Gastroesophageal sphincter (tissue), 3 donors: Measurements from ENCODE around the gene PCDH15.

ENCODE experiments used
- CTCF ChIP-seq, 4 experiments: fragments of 200-600 bp in 2 of 4; fragments of 450-650 bp in 2 of 4; sonication (generic) in 1 of 4; IDR thresholded peaks; one replicate each; pipeline ENCODE4 v1.5.1; 2017 to 2019; ENCODE audit warnings: antibody characterized with exemption in 4 of 4, mild to moderate bottlenecking in 2 of 4, moderate library complexity in 2 of 4
- EP300 ChIP-seq: sonication (generic); formaldehyde crosslinking; IDR thresholded peaks from one replicate; pipeline ENCODE4 v1.6.1; 2017; ENCODE audit warnings: antibody characterized with exemption, mild to moderate bottlenecking
- POLR2A ChIP-seq, 2 donors: fragments of 450-650 bp; IDR thresholded peaks; one replicate each; pipeline ENCODE4 v1.6.1; 2017; ENCODE audit warnings: antibody characterized with exemption in 2 of 2, mild to moderate bottlenecking in 2 of 2, moderate library complexity in 1 of 2
- POLR2AphosphoS5 ChIP-seq: sonication (generic); formaldehyde crosslinking; IDR thresholded peaks from one replicate; pipeline ENCODE4 v1.6.1; 2017; ENCODE audit warnings: antibody characterized with exemption

- TF ChIP-seq CTCF (IDR thresholded peaks at IDR 0.05): no peak
- TF ChIP-seq POLR2AphosphoS5: no peak
- TF ChIP-seq POLR2A (IDR thresholded peaks at IDR 0.05): no peak
- no peak for TF ChIP-seq EP300
These were observed 743.7 kb downstream of the PCDH15 start for GRCh38 chr10:54057357-54057756.
